Activated T-helper 2 cell treated with anti-CD3 and anti-CD28 coated beads, Interferon-gamma antibody, Interleukin-2, Interleukin-4, amounts not matched to agents 10 μg/mL and 5 μg/mL and 100 μg/mL, durations not matched to agents 14 hours and 24 hours and 36 hours (primary cell): ENCODE data around the gene ERG. TPM values are rescaled to one million over a fixed set of nuclear protein-coding genes. Genes with fewer than 3 reads are reported as not detected.

ENCODE experiments used
- DNase-seq: peaks from one replicate; pipeline ENCODE4 v3.0.0; 2021; ENCODE audit warnings: low spot score
- H3K27ac Mint-ChIP-seq: one replicate; pipeline ENCODE4 v1.8.0; 2021; ENCODE audit warnings: mixed read lengths
- H3K27me3 Mint-ChIP-seq: one replicate; pipeline ENCODE4 v1.8.0; 2021; ENCODE audit warnings: low read depth, mixed read lengths
- H3K36me3 Mint-ChIP-seq: one replicate; pipeline ENCODE4 v1.8.0; 2021; ENCODE audit warnings: low read depth, mixed read lengths
- H3K4me1 Mint-ChIP-seq: one replicate; pipeline ENCODE4 v1.8.0; 2021; ENCODE audit warnings: low read depth, mixed read lengths
- H3K4me3 Mint-ChIP-seq: one replicate; pipeline ENCODE4 v1.8.0; 2021; ENCODE audit warnings: low read depth, mild to moderate bottlenecking, moderate library complexity, mixed read lengths
- H3K9me3 Mint-ChIP-seq: one replicate; pipeline ENCODE4 v1.8.0; 2021; ENCODE audit warnings: mixed read lengths
- intact Hi-C: fragments of 100-400 bp; cut with micrococcal nuclease; formaldehyde crosslinking; loops from one replicate; pipeline ENCODE4 v1.15.1; 2023
- total RNA-seq: library from RNA; stranded (reverse); gene quantifications from 2 replicates; pipeline ENCODE4 v1.2.3, GENCODE V29; 2022

Gene ERG
- total RNA-seq, 1 donor from 2014 or later = 0.46 TPM

- intact Hi-C loops = no loop called here
- H3K4me3 Mint-ChIP-seq = no peak overlapping the region
- peaks cover 36% of the 10 kb centered on the region for H3K27me3 Mint-ChIP-seq
- H3K27ac Mint-ChIP-seq = no peak overlapping the region
- peaks cover 9% of the 10 kb centered on the region for H3K4me1 Mint-ChIP-seq
- H3K9me3 Mint-ChIP-seq = no peaks in the 10 kb centered on the region
- no peaks in the 10 kb centered on the region for H3K36me3 Mint-ChIP-seq
- DNase-seq = no peak
Measured at GRCh38 chr21:38511662-38512243, 13.5 kb upstream of the ERG start.

DNA sequence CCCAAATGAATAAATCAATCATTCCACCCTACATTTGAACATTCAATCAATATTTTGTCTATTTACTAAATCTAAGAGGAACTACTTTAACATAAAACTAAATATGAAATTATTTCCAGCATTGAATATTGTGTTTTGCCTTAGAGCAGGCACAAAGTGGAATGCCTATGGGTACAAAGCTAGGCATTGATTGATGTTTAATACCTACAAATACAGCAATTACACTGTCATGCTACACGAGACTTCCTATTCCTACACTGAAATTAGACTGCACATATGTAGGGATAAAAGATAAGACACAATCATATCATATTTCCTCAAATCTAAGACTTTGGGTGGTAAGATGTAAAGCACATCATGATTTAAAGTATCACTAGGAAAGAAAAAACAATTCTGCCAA is 12.9 kb upstream of the ERG start:
- H3K9me3 Mint-ChIP-seq = no peaks in the 10 kb centered on the region
- no peak for DNase-seq
- no peaks in the 10 kb centered on the region for H3K36me3 Mint-ChIP-seq
- intact Hi-C loops = no loop called here
- no peak overlapping the region for H3K4me3 Mint-ChIP-seq
- H3K27me3 Mint-ChIP-seq = peaks cover 31% of the 10 kb centered on the region
- no peak overlapping the region for H3K27ac Mint-ChIP-seq
- peaks cover 12% of the 10 kb centered on the region for H3K4me1 Mint-ChIP-seq

- Mint-ChIP-seq H3K27ac (no peak overlapping the region), H3K36me3 (no peaks in the 10 kb centered on the region), H3K4me1 (peaks cover 22% of the 10 kb centered on the region), H3K9me3 (no peaks in the 10 kb centered on the region), H3K27me3 (peaks cover 26% of the 10 kb centered on the region), H3K4me3 (no peak overlapping the region)
- DNase-seq = no peak
- intact Hi-C loops = loop anchor here (2.0 to 5.0 kb wide), 3 partner anchors 89 to 205 kb away; no protein-coding TSS in a partner anchor
Measured at GRCh38 chr21:38507374-38507942, 9.2 kb upstream of the ERG start.

GRCh38 chr21:38506661-38507281 is 8.5 kb upstream of the ERG start:
- intact Hi-C loops = loop anchor here (1.0 to 5.0 kb wide), 4 partner anchors 90 to 261 kb away; no protein-coding TSS in a partner anchor
- Mint-ChIP-seq H3K4me1 (peaks cover 22% of the 10 kb centered on the region), H3K36me3 (no peaks in the 10 kb centered on the region), H3K27ac (no peak overlapping the region), H3K9me3 (no peaks in the 10 kb centered on the region), H3K27me3 (peaks cover 30% of the 10 kb centered on the region), H3K4me3 (peak overlapping the region; percentile 51)
- peak; percentile 49 for DNase-seq

- H3K27ac Mint-ChIP-seq = no peak overlapping the region
- no peaks in the 10 kb centered on the region for H3K36me3 Mint-ChIP-seq
- H3K4me3 Mint-ChIP-seq = no peak overlapping the region
- peaks cover 31% of the 10 kb centered on the region for H3K27me3 Mint-ChIP-seq
- intact Hi-C loops = loop anchor here (1.0 to 5.0 kb wide), 5 partner anchors 91 to 632 kb away; no protein-coding TSS in a partner anchor
- H3K4me1 Mint-ChIP-seq = peaks cover 22% of the 10 kb centered on the region
- peak; percentile 21 for DNase-seq
- no peaks in the 10 kb centered on the region for H3K9me3 Mint-ChIP-seq
Measured at GRCh38 chr21:38505654-38506523, 7.6 kb upstream of the ERG start.

- intact Hi-C loops = no loop called here
- H3K36me3 Mint-ChIP-seq = no peaks in the 10 kb centered on the region
- H3K27me3 Mint-ChIP-seq = peaks cover 38% of the 10 kb centered on the region
- H3K4me1 Mint-ChIP-seq = peaks cover 22% of the 10 kb centered on the region
- no peak for DNase-seq
- no peak overlapping the region for H3K27ac Mint-ChIP-seq
- no peaks in the 10 kb centered on the region for H3K9me3 Mint-ChIP-seq
- no peak overlapping the region for H3K4me3 Mint-ChIP-seq
Measured at GRCh38 chr21:38504066-38504465, 5.8 kb upstream of the ERG start.

DNA sequence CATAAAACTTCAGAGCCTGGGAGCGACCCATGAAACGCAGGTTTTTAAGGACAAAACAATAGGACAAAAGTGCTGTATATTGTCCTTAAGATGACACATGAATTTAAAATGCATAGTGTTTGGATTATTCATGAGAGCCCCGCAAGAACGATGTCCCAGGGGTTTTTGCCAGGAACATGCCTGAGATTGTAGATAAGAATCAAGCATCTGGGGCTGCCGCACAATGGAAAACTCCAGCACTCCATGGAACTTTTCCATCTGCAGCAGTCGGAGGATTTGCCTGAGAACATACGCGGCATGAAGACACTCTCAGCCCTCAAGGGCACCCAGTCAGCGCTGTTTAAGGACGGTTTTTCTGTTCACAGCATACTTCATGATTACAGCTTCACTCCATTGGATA is 5.3 kb upstream of the ERG start:
- peaks cover 22% of the 10 kb centered on the region for H3K4me1 Mint-ChIP-seq
- H3K4me3 Mint-ChIP-seq = no peak overlapping the region
- no peaks in the 10 kb centered on the region for H3K9me3 Mint-ChIP-seq
- intact Hi-C loops = no loop called here
- H3K36me3 Mint-ChIP-seq = no peaks in the 10 kb centered on the region
- no peak overlapping the region for H3K27ac Mint-ChIP-seq
- DNase-seq = no peak
- peaks cover 38% of the 10 kb centered on the region for H3K27me3 Mint-ChIP-seq

GRCh38 chr21:38500073-38500472 is 1.8 kb upstream of the ERG start:
- peaks cover 3% of the 10 kb centered on the region for H3K4me1 Mint-ChIP-seq
- H3K36me3 Mint-ChIP-seq = no peaks in the 10 kb centered on the region
- no peak overlapping the region for H3K4me3 Mint-ChIP-seq
- intact Hi-C loops = no loop called here
- DNase-seq = no peak
- peaks cover 67% of the 10 kb centered on the region for H3K27me3 Mint-ChIP-seq
- no peak overlapping the region for H3K27ac Mint-ChIP-seq
- no peaks in the 10 kb centered on the region for H3K9me3 Mint-ChIP-seq

- intact Hi-C loops = no loop called here
- Mint-ChIP-seq H3K27ac (no peak overlapping the region), H3K9me3 (no peaks in the 10 kb centered on the region), H3K4me3 (no peak overlapping the region), H3K27me3 (peaks cover 71% of the 10 kb centered on the region), H3K36me3 (no peaks in the 10 kb centered on the region), H3K4me1 (peaks cover 3% of the 10 kb centered on the region)
- DNase-seq = no peak
Measured at GRCh38 chr21:38499296-38499695, 1.0 kb upstream of the ERG start.

GRCh38 chr21:38496224-38496623 is 2.1 kb downstream of the ERG start:
- DNase-seq = no peak
- Mint-ChIP-seq H3K9me3 (no peaks in the 10 kb centered on the region), H3K36me3 (no peaks in the 10 kb centered on the region), H3K27me3 (peaks cover 79% of the 10 kb centered on the region), H3K4me3 (no peak overlapping the region), H3K27ac (no peak overlapping the region), H3K4me1 (peaks cover 3% of the 10 kb centered on the region)
- intact Hi-C loops = no loop called here

GRCh38 chr21:38495696-38496095 is 2.6 kb downstream of the ERG start:
- Mint-ChIP-seq H3K36me3 (no peaks in the 10 kb centered on the region), H3K4me1 (peaks cover 3% of the 10 kb centered on the region), H3K4me3 (no peak overlapping the region), H3K9me3 (no peaks in the 10 kb centered on the region), H3K27ac (no peak overlapping the region), H3K27me3 (peaks cover 84% of the 10 kb centered on the region)
- DNase-seq = no peak
- intact Hi-C loops = no loop called here

DNA sequence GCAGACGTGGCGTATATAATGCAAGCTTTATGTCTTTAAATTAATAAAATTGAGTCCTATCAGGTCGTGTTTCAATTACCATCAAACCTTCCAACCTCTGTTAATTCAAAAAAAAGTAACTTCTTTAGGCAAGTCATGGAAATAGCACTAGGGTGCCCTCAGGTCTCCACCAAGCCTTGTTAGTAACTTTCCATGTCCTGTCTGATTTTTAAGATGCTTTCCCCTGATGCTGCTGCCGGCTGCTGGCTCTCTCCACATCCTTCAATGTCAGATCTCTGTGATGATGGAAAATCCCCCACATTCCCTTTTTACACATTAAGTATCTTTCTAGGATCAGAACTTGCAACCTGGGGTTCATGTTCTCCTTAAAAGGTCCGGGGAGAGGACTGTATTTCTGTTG is 3.0 kb downstream of the ERG start:
- DNase-seq = no peak
- Mint-ChIP-seq H3K4me3 (no peak overlapping the region), H3K27ac (no peak overlapping the region), H3K4me1 (peaks cover 3% of the 10 kb centered on the region), H3K36me3 (no peaks in the 10 kb centered on the region), H3K9me3 (no peaks in the 10 kb centered on the region), H3K27me3 (peaks cover 86% of the 10 kb centered on the region)
- intact Hi-C loops = no loop called here
